D721Med (cell line): Measurements from ENCODE around the gene ARHGEF17.

Source experiments
- DNase-seq: peaks from one replicate; pipeline ENCODE4 v3.0.0; 2011; ENCODE audit warnings: low spot score; ENCODE audit not compliant: insufficient read length
- FAIRE-seq: peaks from 2 replicates; lab custom pipeline; 2011; peaks lifted over from hg19 to GRCh38; lab: Jason Lieb, UNC
- CTCF ChIP-seq: IDR thresholded peaks from 2 replicates; pipeline ENCODE4 v1.5.1; 2012; ENCODE audit warnings: mild to moderate bottlenecking, control low read depth; ENCODE audit not compliant: insufficient read depth; ENCODE audit errors: missing control alignments

Gene ARHGEF17

GRCh38 chr11:73334384-73335203 is 26.5 kb downstream of the ARHGEF17 start:
- peak; percentile 11 for TF ChIP-seq CTCF
- DNase-seq (no peak), FAIRE-seq (no peak)

- FAIRE-seq (no peak), DNase-seq (peak; percentile 85)
Observed at GRCh38 chr11:73335204-73335923, 27.3 kb downstream of the ARHGEF17 start.

GRCh38 chr11:73337846-73338245 is 29.8 kb downstream of the ARHGEF17 start:
- FAIRE-seq: no peak
- TF ChIP-seq CTCF: no peak
- no peak for DNase-seq

More at GRCh38 chr11:73335204-73335923, 27.3 kb downstream of the ARHGEF17 start:
- peak; percentile 92 for TF ChIP-seq CTCF

GRCh38 chr11:73338279-73338678 is 30.2 kb downstream of the ARHGEF17 start:
- TF ChIP-seq CTCF: no peak
- DNase-seq: no peak
- no peak for FAIRE-seq

- TF ChIP-seq CTCF: no peak
- FAIRE-seq (no peak), DNase-seq (no peak)
Observed at GRCh38 chr11:73340164-73340563, 32.1 kb downstream of the ARHGEF17 start.

- no peak for DNase-seq
- FAIRE-seq: no peak
- TF ChIP-seq CTCF: no peak
Observed at GRCh38 chr11:73342633-73343032, 34.6 kb downstream of the ARHGEF17 start.
